Breast epithelium (tissue), 3 donors: ENCODE results near the gene REPIN1.

Source experiments
- CTCF ChIP-seq, 3 donors: fragments of 450-650 bp; IDR thresholded peaks; one replicate each; pipeline ENCODE4 v1.5.1; 2016 to 2017; ENCODE audit warnings: antibody characterized with exemption in 3 of 3, mild to moderate bottlenecking in 3 of 3, moderate library complexity in 3 of 3
- POLR2A ChIP-seq: fragments of 450-650 bp; IDR thresholded peaks from one replicate; pipeline ENCODE4 v1.6.1; 2016; ENCODE audit warnings: antibody characterized with exemption, mild to moderate bottlenecking, moderate library complexity
- POLR2AphosphoS5 ChIP-seq, 3 donors: sonication (generic); formaldehyde crosslinking; IDR thresholded peaks; one replicate each; pipeline ENCODE4 v1.6.1; 2017; ENCODE audit warnings: antibody characterized with exemption in 3 of 3

GRCh38 chr7:150377635-150378034, 9.0 kb downstream of the REPIN1 start:
- TF ChIP-seq CTCF (IDR thresholded peaks at IDR 0.05) (no peak), POLR2AphosphoS5 (IDR thresholded peaks at IDR 0.05) (no peak), POLR2A (no peak)
